ENCODE results near the gene TSPAN9. TPM values are rescaled to one million over a fixed set of nuclear protein-coding genes. Genes with fewer than 3 reads are reported as not detected.

TSPAN9 gene
- total and polyA plus RNA-seq, 3 donors from 2014 or later = 14.2 to 23.5 (median 19.8) TPM

- peak; percentile 34 for DNase-seq
- intact Hi-C loops (cut with DNase I; ENCODE audit: low total_unique reads) = no loop called here
- WGBS, 2 donors = 41 to 61% methylated on average over 12 to 27 of the region's 27 CpGs
- H3K36me3 ChIP-seq (ENCODE audit: low read depth, missing control alignments) = no peaks in the 10 kb centered on the region
- no peak overlapping the region for H3K27ac ChIP-seq
- no peaks in the 10 kb centered on the region for H3K9me3 ChIP-seq
- no peaks in the 10 kb centered on the region for H3K27me3 ChIP-seq
- H3K4me3 ChIP-seq = no peak overlapping the region
- peaks cover 7% of the 10 kb centered on the region for H3K4me1 ChIP-seq
- no peak for TF ChIP-seq POLR2A (IDR thresholded peaks at IDR 0.05)
- TF ChIP-seq, protein P1, sequence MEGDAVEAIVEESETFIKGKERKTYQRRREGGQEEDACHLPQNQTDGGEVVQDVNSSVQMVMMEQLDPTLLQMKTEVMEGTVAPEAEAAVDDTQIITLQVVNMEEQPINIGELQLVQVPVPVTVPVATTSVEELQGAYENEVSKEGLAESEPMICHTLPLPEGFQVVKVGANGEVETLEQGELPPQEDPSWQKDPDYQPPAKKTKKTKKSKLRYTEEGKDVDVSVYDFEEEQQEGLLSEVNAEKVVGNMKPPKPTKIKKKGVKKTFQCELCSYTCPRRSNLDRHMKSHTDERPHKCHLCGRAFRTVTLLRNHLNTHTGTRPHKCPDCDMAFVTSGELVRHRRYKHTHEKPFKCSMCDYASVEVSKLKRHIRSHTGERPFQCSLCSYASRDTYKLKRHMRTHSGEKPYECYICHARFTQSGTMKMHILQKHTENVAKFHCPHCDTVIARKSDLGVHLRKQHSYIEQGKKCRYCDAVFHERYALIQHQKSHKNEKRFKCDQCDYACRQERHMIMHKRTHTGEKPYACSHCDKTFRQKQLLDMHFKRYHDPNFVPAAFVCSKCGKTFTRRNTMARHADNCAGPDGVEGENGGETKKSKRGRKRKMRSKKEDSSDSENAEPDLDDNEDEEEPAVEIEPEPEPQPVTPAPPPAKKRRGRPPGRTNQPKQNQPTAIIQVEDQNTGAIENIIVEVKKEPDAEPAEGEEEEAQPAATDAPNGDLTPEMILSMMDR (IDR thresholded peaks at IDR 0.05) = no peak
Measured at GRCh38 chr12:3032770-3033538, 44.2 kb upstream of the TSPAN9 start.

GRCh38 chr12:3033539-3033867 lies 43.7 kb upstream of the TSPAN9 start:
- Histone ChIP-seq H3K4me3 (no peak overlapping the region), H3K4me1 (peaks cover 7% of the 10 kb centered on the region), H3K27ac (no peak overlapping the region), H3K36me3 (ENCODE audit: low read depth, missing control alignments) (no peaks in the 10 kb centered on the region), H3K9me3 (no peaks in the 10 kb centered on the region), H3K27me3 (no peaks in the 10 kb centered on the region)
- no peak for DNase-seq
- intact Hi-C loops (cut with DNase I; ENCODE audit: low total_unique reads) = no loop called here
- TF ChIP-seq, protein P1 (IDR thresholded peaks at IDR 0.05) = no peak
- no peak for TF ChIP-seq POLR2A (IDR thresholded peaks at IDR 0.05)
- WGBS, 2 donors = 85 to 94% methylated on average over 7 to 8 of the region's 8 CpGs

DNA sequence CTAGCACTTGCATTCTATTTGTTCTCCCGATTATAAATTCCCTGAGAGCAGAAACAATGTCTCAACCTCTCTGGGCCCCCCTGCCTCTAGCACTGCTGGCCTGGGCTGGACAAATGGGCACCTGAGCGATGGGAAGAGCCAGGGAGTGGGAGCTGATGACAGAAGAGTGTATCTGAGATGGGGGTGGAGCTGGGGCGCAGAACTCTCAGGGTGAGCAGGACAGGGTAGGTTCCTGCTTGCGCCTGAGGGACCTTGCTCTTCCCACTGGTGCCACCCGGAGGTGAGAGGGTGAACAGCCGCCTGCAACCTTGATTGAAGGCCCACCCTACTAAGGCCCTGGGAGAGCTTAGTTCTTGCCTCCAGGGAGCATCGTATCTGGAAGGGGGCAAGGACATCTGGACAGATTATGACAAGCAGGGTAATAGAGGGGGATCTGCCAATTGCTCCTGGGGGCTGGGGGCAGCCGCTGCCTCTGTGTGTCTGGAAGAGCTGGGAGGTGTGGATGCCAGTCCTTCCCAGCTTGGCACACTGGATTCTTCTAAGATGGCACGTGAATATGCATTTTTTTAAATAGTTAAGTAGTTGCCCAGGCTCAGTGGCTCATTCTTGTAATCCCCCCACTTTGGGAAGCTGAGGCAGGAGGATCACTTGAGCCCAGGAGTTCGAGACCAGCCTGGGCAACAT lies 43.0 kb upstream of the TSPAN9 start:
- DNase-seq = peak; percentile 81
- 51 to 57% methylated on average over 7 to 10 of the region's 10 CpGs for WGBS, 2 donors
- TF ChIP-seq, protein P1 (IDR thresholded peaks at IDR 0.05) = peak in 2 of 3 experiments; percentile 67 to 68
- TF ChIP-seq POLR2A (IDR thresholded peaks at IDR 0.05) = no peak
- Histone ChIP-seq H3K4me1 (peaks cover 7% of the 10 kb centered on the region), H3K27me3 (no peaks in the 10 kb centered on the region), H3K27ac (no peak overlapping the region), H3K36me3 (ENCODE audit: low read depth, missing control alignments) (no peaks in the 10 kb centered on the region), H3K9me3 (no peaks in the 10 kb centered on the region), H3K4me3 (no peak overlapping the region)
- intact Hi-C loops (cut with DNase I; ENCODE audit: low total_unique reads) = no loop called here

- H3K4me3 ChIP-seq = no peak overlapping the region
- TF ChIP-seq POLR2A (IDR thresholded peaks at IDR 0.05) = no peak
- TF ChIP-seq, protein P1 (IDR thresholded peaks at IDR 0.05) = no peak
- no peaks in the 10 kb centered on the region for H3K27me3 ChIP-seq
- H3K9me3 ChIP-seq = no peaks in the 10 kb centered on the region
- DNase-seq = no peak
- intact Hi-C loops (cut with DNase I; ENCODE audit: low total_unique reads) = no loop called here
- WGBS, 2 donors = 87 to 93% methylated on average over 5 of the region's 5 CpGs
- H3K27ac ChIP-seq = no peak overlapping the region
- no peaks in the 10 kb centered on the region for H3K36me3 ChIP-seq (ENCODE audit: low read depth, missing control alignments)
- peaks cover 7% of the 10 kb centered on the region for H3K4me1 ChIP-seq
Measured at GRCh38 chr12:3035171-3035570, 42.0 kb upstream of the TSPAN9 start.

Measured in testis (tissue), 3 donors.